Osteocyte (in vitro differentiated cells): ENCODE data around the gene PLEKHA1. TPM values are rescaled to one million over a fixed set of nuclear protein-coding genes. Genes with fewer than 3 reads are reported as not detected.

Experiments used
- DNase-seq: peaks from one replicate; pipeline ENCODE4 v3.0.0; 2021; ENCODE audit warnings: mixed read lengths; ENCODE audit not compliant: unreplicated experiment; ENCODE audit errors: extremely low spot score
- H3K27ac Mint-ChIP-seq: one replicate; pipeline ENCODE4 v1.8.0; 2021; ENCODE audit warnings: mild to moderate bottlenecking, mixed read lengths; ENCODE audit not compliant: unreplicated experiment
- H3K27me3 Mint-ChIP-seq: one replicate; pipeline ENCODE4 v1.8.0; 2021; ENCODE audit warnings: mixed read lengths; ENCODE audit not compliant: unreplicated experiment
- H3K36me3 Mint-ChIP-seq: one replicate; pipeline ENCODE4 v1.8.0; 2021; ENCODE audit warnings: mixed read lengths; ENCODE audit not compliant: unreplicated experiment
- H3K4me1 Mint-ChIP-seq: one replicate; pipeline ENCODE4 v1.8.0; 2021; ENCODE audit warnings: mixed read lengths; ENCODE audit not compliant: unreplicated experiment
- H3K4me3 Mint-ChIP-seq: one replicate; pipeline ENCODE4 v1.8.0; 2021; ENCODE audit warnings: mild to moderate bottlenecking, moderate library complexity, mixed read lengths; ENCODE audit not compliant: unreplicated experiment
- H3K9me3 Mint-ChIP-seq: one replicate; pipeline ENCODE4 v1.8.0; 2021; ENCODE audit warnings: mixed read lengths; ENCODE audit not compliant: unreplicated experiment
- total RNA-seq: library from RNA; stranded (reverse); gene quantifications from 2 replicates; pipeline ENCODE4 v1.2.1, GENCODE V29; 2021
- TF ChIP-seq, protein P1 (sequence below): fragments of 200-600 bp; sonication (generic); IDR thresholded peaks from 2 replicates; pipeline ENCODE4 v1.5.0; 2021; ENCODE audit warnings: antibody characterized with exemption, mild to moderate bottlenecking, moderate library complexity

The PLEKHA1 gene
- total RNA-seq, 1 donor from 2014 or later = 62.8 TPM

- TF ChIP-seq, protein P1, sequence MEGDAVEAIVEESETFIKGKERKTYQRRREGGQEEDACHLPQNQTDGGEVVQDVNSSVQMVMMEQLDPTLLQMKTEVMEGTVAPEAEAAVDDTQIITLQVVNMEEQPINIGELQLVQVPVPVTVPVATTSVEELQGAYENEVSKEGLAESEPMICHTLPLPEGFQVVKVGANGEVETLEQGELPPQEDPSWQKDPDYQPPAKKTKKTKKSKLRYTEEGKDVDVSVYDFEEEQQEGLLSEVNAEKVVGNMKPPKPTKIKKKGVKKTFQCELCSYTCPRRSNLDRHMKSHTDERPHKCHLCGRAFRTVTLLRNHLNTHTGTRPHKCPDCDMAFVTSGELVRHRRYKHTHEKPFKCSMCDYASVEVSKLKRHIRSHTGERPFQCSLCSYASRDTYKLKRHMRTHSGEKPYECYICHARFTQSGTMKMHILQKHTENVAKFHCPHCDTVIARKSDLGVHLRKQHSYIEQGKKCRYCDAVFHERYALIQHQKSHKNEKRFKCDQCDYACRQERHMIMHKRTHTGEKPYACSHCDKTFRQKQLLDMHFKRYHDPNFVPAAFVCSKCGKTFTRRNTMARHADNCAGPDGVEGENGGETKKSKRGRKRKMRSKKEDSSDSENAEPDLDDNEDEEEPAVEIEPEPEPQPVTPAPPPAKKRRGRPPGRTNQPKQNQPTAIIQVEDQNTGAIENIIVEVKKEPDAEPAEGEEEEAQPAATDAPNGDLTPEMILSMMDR = no peak
- Mint-ChIP-seq H3K4me1 (peaks cover 40% of the 10 kb centered on the region), H3K27ac (no peak overlapping the region), H3K36me3 (no peaks in the 10 kb centered on the region), H3K4me3 (no peak overlapping the region), H3K27me3 (no peaks in the 10 kb centered on the region), H3K9me3 (peaks cover 4% of the 10 kb centered on the region)
- peak; percentile 80 for DNase-seq
Observed at GRCh38 chr10:122327237-122328206, 47.0 kb upstream of the PLEKHA1 start.

DNA sequence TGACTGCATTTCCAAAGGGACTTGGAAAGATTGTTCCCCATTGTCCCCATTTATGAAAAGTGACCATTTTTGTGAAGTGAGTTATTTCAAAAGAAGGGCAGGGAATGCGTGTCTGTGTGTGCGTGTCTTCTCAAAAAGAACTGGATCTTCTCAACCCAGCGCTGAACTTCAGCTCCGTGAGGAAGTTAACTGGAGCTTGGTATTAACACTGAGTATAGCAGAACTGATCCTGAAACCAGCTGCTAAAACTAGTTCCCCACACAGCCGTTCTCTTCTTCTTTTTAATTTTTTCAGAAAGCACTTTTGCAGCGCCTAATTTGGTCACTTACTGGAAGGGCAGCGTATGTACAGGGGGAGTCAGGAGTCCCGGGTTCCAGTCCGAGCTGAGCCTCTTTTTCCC lies 45.8 kb upstream of the PLEKHA1 start:
- Mint-ChIP-seq H3K27me3 (no peaks in the 10 kb centered on the region), H3K4me3 (no peak overlapping the region), H3K36me3 (no peaks in the 10 kb centered on the region), H3K27ac (no peak overlapping the region), H3K9me3 (peaks cover 4% of the 10 kb centered on the region), H3K4me1 (peaks cover 31% of the 10 kb centered on the region)
- TF ChIP-seq, protein P1 = no peak
- DNase-seq = peak; percentile 42

DNA sequence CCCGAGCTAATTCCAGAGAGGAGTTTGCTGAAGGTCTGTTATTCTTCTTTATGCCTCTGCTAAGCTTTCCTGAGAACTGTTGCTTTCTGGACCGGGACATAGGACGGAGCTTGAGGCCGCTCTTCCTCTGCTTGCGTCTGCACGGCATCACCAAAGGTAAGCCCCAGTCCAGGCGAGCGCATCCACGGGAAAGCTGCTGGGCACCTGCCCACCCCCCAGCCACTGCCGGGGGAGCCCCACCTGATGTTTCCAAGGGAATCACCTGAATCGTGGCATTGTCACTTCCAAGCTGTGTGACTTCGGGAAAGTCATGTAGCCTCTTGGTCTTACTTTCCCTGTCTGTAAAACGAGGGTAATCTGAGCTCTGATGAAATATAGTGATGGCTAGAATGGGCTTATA lies 45.1 kb upstream of the PLEKHA1 start:
- Mint-ChIP-seq H3K9me3 (peaks cover 4% of the 10 kb centered on the region), H3K36me3 (no peaks in the 10 kb centered on the region), H3K27ac (no peak overlapping the region), H3K27me3 (no peaks in the 10 kb centered on the region), H3K4me1 (peaks cover 23% of the 10 kb centered on the region), H3K4me3 (no peak overlapping the region)
- DNase-seq = peak; percentile 72
- TF ChIP-seq, protein P1 = no peak

DNA sequence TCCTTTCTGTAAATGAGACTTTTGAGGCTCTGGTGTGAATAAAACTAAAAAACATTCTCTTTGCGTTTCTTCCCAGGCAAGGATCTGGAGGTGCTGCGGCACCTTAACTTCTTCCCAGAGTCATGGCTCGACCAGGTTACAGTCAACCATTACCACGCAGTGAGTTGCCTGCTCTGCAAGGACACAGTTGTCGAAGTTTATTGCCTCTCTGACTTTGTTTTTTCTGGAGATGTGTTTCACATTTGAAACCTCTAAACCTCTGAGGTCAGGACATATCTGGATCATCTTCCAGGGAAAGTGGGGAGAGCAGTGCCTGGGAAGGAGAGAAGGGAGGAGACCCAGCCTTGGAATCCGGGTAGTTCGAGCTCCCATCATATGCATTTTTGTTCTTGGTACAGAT lies 43.4 kb upstream of the PLEKHA1 start:
- Mint-ChIP-seq H3K36me3 (no peaks in the 10 kb centered on the region), H3K27ac (no peak overlapping the region), H3K9me3 (no peaks in the 10 kb centered on the region), H3K4me3 (no peak overlapping the region), H3K4me1 (peaks cover 17% of the 10 kb centered on the region), H3K27me3 (no peaks in the 10 kb centered on the region)
- TF ChIP-seq, protein P1 = no peak
- peak; percentile 15 for DNase-seq
